H1 (cell line): ENCODE data around the gene NME7. TPM values are rescaled to one million over a fixed set of nuclear protein-coding genes. Genes with fewer than 3 reads are reported as not detected.

ENCODE experiments used
- CTCF ChIA-PET: fragments of 300-600 bp; sonication (Branson Sonifier 250); formaldehyde crosslinking; loops from one replicate; lab custom pipeline; 2021; ENCODE audit not compliant: partially characterized antibody; lab: Charles Lee
- POLR2A ChIA-PET: fragments of 300-600 bp; sonication (Branson Sonifier 250); formaldehyde crosslinking; loops from one replicate; lab custom pipeline; 2021; ENCODE audit warnings: inconsistent platforms; ENCODE audit not compliant: partially characterized antibody; lab: Charles Lee
- DNase-seq, 2 experiments: peaks; one replicate each; pipeline versions ENCODE4 v3.0.0 to v3.0.0-alpha.2; 2010 to 2022; ENCODE audit warnings: low spot score in 2 of 2, low read depth in 1 of 2, mixed read lengths in 1 of 2
- FAIRE-seq: peaks from 2 replicates; lab custom pipeline; 2011; peaks lifted over from hg19 to GRCh38; lab: Jason Lieb, UNC
- H2AFZ ChIP-seq: 2 replicates; pipeline ENCODE4 v1.8.1; 2012; ENCODE audit warnings: low read length, inconsistent platforms
- H2AK5ac ChIP-seq: 2 replicates; pipeline ENCODE4 v1.6.1; 2013; ENCODE audit warnings: low read depth, low read length
- H2BK120ac ChIP-seq: replicated peaks from 2 replicates; pipeline ENCODE3; 2013; ENCODE audit warnings: low read depth, low read length, inconsistent platforms
- H2BK12ac ChIP-seq: 2 replicates; pipeline ENCODE4 v1.6.1; 2013; ENCODE audit warnings: low read depth, low read length
- H2BK15ac ChIP-seq: 2 replicates; pipeline ENCODE4 v1.6.1; 2013; ENCODE audit warnings: low read length
- H2BK20ac ChIP-seq: 2 replicates; pipeline ENCODE4 v1.6.1; 2013; ENCODE audit warnings: low read length
- H2BK5ac ChIP-seq: 2 replicates; pipeline ENCODE4 v1.6.1; 2013; ENCODE audit warnings: low read depth, low read length
- H3K14ac ChIP-seq: 2 replicates; pipeline ENCODE4 v1.6.1; 2013; ENCODE audit warnings: inconsistent platforms; ENCODE audit not compliant: insufficient read length
- H3K18ac ChIP-seq: 2 replicates; pipeline ENCODE4 v1.6.1; 2013; ENCODE audit warnings: low read length; ENCODE audit errors: extremely low read depth
- H3K23ac ChIP-seq: 2 replicates; pipeline ENCODE4 v1.6.1; 2013; ENCODE audit warnings: inconsistent platforms; ENCODE audit not compliant: insufficient read length
- H3K23me2 ChIP-seq: 2 replicates; pipeline ENCODE4 v1.6.1; 2013; ENCODE audit warnings: low read depth, low read length
- H3K27ac ChIP-seq: 2 replicates; pipeline ENCODE4 v1.6.1; 2011; ENCODE audit warnings: low read depth, low read length, inconsistent platforms
- H3K27me3 ChIP-seq, 4 experiments: replicated peaks in 1 of 4; 1 replicate in 1 of 4; 2 replicates in 3 of 4; pipeline versions ENCODE4 v1.6.1 to v1.8.1; 2011 to 2013; ENCODE audit warnings: low read length in 3 of 4, mild to moderate bottlenecking in 3 of 4, inconsistent platforms in 2 of 4, mixed read lengths in 2 of 4, moderate library complexity in 1 of 4; ENCODE audit not compliant: control insufficient read depth in 3 of 4, insufficient read depth in 3 of 4; ENCODE audit errors: extremely low read depth in 1 of 4
- H3K36me3 ChIP-seq, 4 experiments: 2 replicates each; pipeline versions ENCODE4 v1.6.1 to v1.8.1; 2011 to 2013; ENCODE audit warnings: mild to moderate bottlenecking in 4 of 4, low read length in 3 of 4, moderate library complexity in 2 of 4, control low read depth in 1 of 4, inconsistent platforms in 1 of 4; ENCODE audit not compliant: insufficient read depth in 4 of 4, control insufficient read depth in 2 of 4
- H3K4ac ChIP-seq: replicated peaks from 2 replicates; pipeline ENCODE3; 2013; ENCODE audit warnings: low read length, low read depth, mixed read lengths, inconsistent platforms; ENCODE audit not compliant: insufficient read length
- H3K4me1 ChIP-seq, 4 experiments: replicated peaks in 1 of 4; 1 replicate in 1 of 4; 2 replicates in 3 of 4; pipeline versions ENCODE4 v1.6.1 to v1.8.1; 2011 to 2013; ENCODE audit warnings: low read length in 3 of 4, inconsistent platforms in 2 of 4, mixed read lengths in 1 of 4; ENCODE audit not compliant: insufficient read depth in 4 of 4, control insufficient read depth in 3 of 4
- H3K4me2 ChIP-seq, 2 experiments: 2 replicates each; pipeline versions ENCODE4 v1.6.1 to v1.8.1; 2011 to 2013; ENCODE audit warnings: low read depth in 2 of 2, low read length in 2 of 2, control low read depth in 1 of 2, inconsistent platforms in 1 of 2, mild to moderate bottlenecking in 1 of 2; ENCODE audit not compliant: insufficient read depth in 1 of 2
- H3K4me3 ChIP-seq, 4 experiments: fragments of 200-600, 300-600 bp in 1 of 4; sonication (generic), shearing (Covaris generic), sonication (Bioruptor Twin) in 1 of 4; 2 replicates each; pipeline versions ENCODE4 v1.5.1 to v1.8.1; 2011 to 2016; ENCODE audit warnings: low read length in 4 of 4, low read depth in 3 of 4, control low read depth in 2 of 4, inconsistent platforms in 2 of 4, mild to moderate bottlenecking in 2 of 4, mixed read lengths in 1 of 4, moderate library complexity in 1 of 4; ENCODE audit not compliant: insufficient read depth in 2 of 4; ENCODE audit errors: extremely low read depth in 1 of 4
- H3K56ac ChIP-seq: replicated peaks from 2 replicates; pipeline ENCODE3; 2013; ENCODE audit warnings: low read depth, mild to moderate bottlenecking, mixed read lengths, low read length, inconsistent platforms; ENCODE audit not compliant: insufficient read length
- H3K79me1 ChIP-seq: 2 replicates; pipeline ENCODE4 v1.6.1; 2013; ENCODE audit warnings: low read depth, low read length, control low read depth
- H3K79me2 ChIP-seq, 2 experiments: 2 replicates each; pipeline versions ENCODE4 v1.6.1 to v1.8.1; 2012 to 2013; ENCODE audit warnings: low read length in 2 of 2, mild to moderate bottlenecking in 2 of 2, inconsistent platforms in 1 of 2; ENCODE audit not compliant: insufficient read depth in 2 of 2, control insufficient read depth in 1 of 2
- H3K9ac ChIP-seq, 4 experiments: replicated peaks in 1 of 4; 1 replicate in 1 of 4; 2 replicates in 3 of 4; pipeline versions ENCODE4 v1.6.1 to v1.8.1; 2011 to 2013; ENCODE audit warnings: low read depth in 3 of 4, low read length in 3 of 4, control low read depth in 2 of 4, mild to moderate bottlenecking in 2 of 4, moderate library complexity in 2 of 4, inconsistent platforms in 1 of 4; ENCODE audit errors: extremely low read depth in 1 of 4
- H3K9me3 ChIP-seq, 2 experiments: 2 replicates each; pipeline versions ENCODE4 v1.6.1 to v1.8.1; 2012 to 2013; ENCODE audit warnings: mild to moderate bottlenecking in 2 of 2, moderate library complexity in 2 of 2, control low read depth in 1 of 2, inconsistent platforms in 1 of 2, low read depth in 1 of 2, low read length in 1 of 2, mixed read lengths in 1 of 2; ENCODE audit not compliant: insufficient read depth in 2 of 2
- H4K20me1 ChIP-seq, 2 experiments: replicated peaks in 1 of 2; 2 replicates each; pipeline versions ENCODE3 to v1.8.1; 2011 to 2013; ENCODE audit warnings: inconsistent platforms in 2 of 2, low read length in 2 of 2, mild to moderate bottlenecking in 1 of 2; ENCODE audit not compliant: insufficient read depth in 2 of 2, control insufficient read depth in 1 of 2
- H4K5ac ChIP-seq: 2 replicates; pipeline ENCODE4 v1.6.1; 2013; ENCODE audit warnings: low read length, low read depth, mixed read lengths, inconsistent platforms; ENCODE audit not compliant: insufficient read length
- H4K8ac ChIP-seq: 2 replicates; pipeline ENCODE4 v1.8.0; 2013; ENCODE audit warnings: mild to moderate bottlenecking, moderate library complexity, low read length, inconsistent platforms; ENCODE audit not compliant: insufficient read depth; ENCODE audit errors: extremely low read depth
- H4K91ac ChIP-seq: replicated peaks from 2 replicates; pipeline ENCODE3; 2013; ENCODE audit warnings: low read length, mixed read lengths, inconsistent platforms; ENCODE audit not compliant: insufficient read length
- FOSL1 ChIP-seq: IDR thresholded peaks from 2 replicates; pipeline ENCODE4 v1.6.1; 2011; ENCODE audit warnings: mild to moderate bottlenecking, low read depth, low read length, moderate library complexity; ENCODE audit not compliant: insufficient read depth
- WGBS, 2 experiments: shearing (Covaris generic) in 1 of 2; methylation state at CpG; one replicate each; pipeline versions ENCODE4 v1.1.6 to v1.1.7; 2013 to 2015; ENCODE audit warnings: low lambda C conversion rate in 2 of 2, mixed read lengths in 2 of 2, inconsistent platforms in 1 of 2, low coverage in 1 of 2, missing lambda C conversion rate in 1 of 2; ENCODE audit not compliant: insufficient replicate concordance in 2 of 2, insufficient coverage in 1 of 2, insufficient read length in 1 of 2; ENCODE audit errors: extremely low coverage in 1 of 2, missing lambda C conversion rate in 1 of 2; 5-methylcytosine and 5-hydroxymethylcytosine counted together
- polyA plus RNA-seq, 7 experiments: library from polyadenylated mRNA; depleted of rRNA in 3 of 7; stranded (reverse) in 5 of 7; unstranded in 2 of 7; fragments of >200 nt in 5 of 7; fragments of 200-250 nt in 2 of 7; gene quantifications; 1 replicate in 5 of 7; 2 replicates in 1 of 7; 4 replicates in 1 of 7; pipeline versions ENCODE4 v1.2.1 to v1.2.3, GENCODE V29; 2011 to 2013; ENCODE audit warnings: missing spikeins in 2 of 7, mixed read lengths in 2 of 7
- total RNA-seq: library from RNA; stranded (reverse); fragmentation: NEBNext Ultra II Directional; extraction: Animal tissue kit (Norgen Biotek cat#: 25700); gene quantifications from 2 replicates; pipeline ENCODE4 v1.2.1, GENCODE V29; 2021

Gene NME7
- total and polyA plus RNA-seq, 2 of the 8 experiments (the other 6 are each of a cell fraction or from before 2014, with no cell fraction given) = 11.6 to 28.5 TPM

GRCh38 chr1:169312084-169312954 is 55.3 kb downstream of the NME7 start:
- H3K4me2 ChIP-seq = no peak overlapping the region
- H3K79me2 ChIP-seq = no peaks in the 10 kb centered on the region
- no peak overlapping the region for H3K14ac ChIP-seq
- H2BK5ac ChIP-seq = no peak overlapping the region
- FAIRE-seq (no peak), DNase-seq (no peak)
- ChIA-PET POLR2A (no interaction called here), CTCF (interaction anchor here (0.7 kb wide), 1 partner anchor 24 kb away, joined by 3 read pairs; no protein-coding TSS in a partner anchor)
- H4K20me1 ChIP-seq = no peaks in the 10 kb centered on the region
- no peaks in the 10 kb centered on the region for H3K79me1 ChIP-seq
- H2BK20ac ChIP-seq = no peak overlapping the region
- H4K91ac ChIP-seq = no peak overlapping the region
- H3K18ac ChIP-seq = no peak overlapping the region
- 93% methylated on average over 5 of the region's 5 CpGs; no CpG with 5 or more reads in 1 of the 2 experiments for WGBS, 2 experiments
- no peak overlapping the region for H4K5ac ChIP-seq
- no peaks in the 10 kb centered on the region for H3K36me3 ChIP-seq
- 0 out of 2 replicates have a peak overlapping the region, but pooled peaks have one; percentile 10 for H2AK5ac ChIP-seq
- H2BK120ac ChIP-seq = no peak overlapping the region
- H3K23ac ChIP-seq = no peak overlapping the region
- no peak overlapping the region for H2BK12ac ChIP-seq
- H3K23me2 ChIP-seq = no peaks in the 10 kb centered on the region
- H3K4ac ChIP-seq = no peak overlapping the region
- H3K56ac ChIP-seq = no peak overlapping the region
- no peak overlapping the region for H2BK15ac ChIP-seq
- no peaks in the 10 kb centered on the region for H3K27me3 ChIP-seq
- no peak overlapping the region for H2AFZ ChIP-seq
- H4K8ac ChIP-seq = no peak overlapping the region
- H3K4me3 ChIP-seq = no peak overlapping the region
- no peak overlapping the region for H3K9ac ChIP-seq
- H3K4me1 ChIP-seq = peaks cover 0 to 3% (median 0%) of the 10 kb centered on the region in 4 experiments; a peak in 1 of 7 replicates
- no peak overlapping the region for H3K27ac ChIP-seq
- H3K9me3 ChIP-seq = no peaks in the 10 kb centered on the region
- TF ChIP-seq FOSL1 = no peak
